Stimulated activated CD4-positive, alpha-beta T cell treated with anti-CD3 and anti-CD28 coated beads, Interleukin-12 subunit alpha, Interleukin-12 subunit beta, amount 100 ng/mL, for 48 hours (primary cell): Measurements from ENCODE around the gene JAKMIP1.

Source experiments
- DNase-seq, 3 donors: peaks; one replicate each; pipeline ENCODE4 v3.0.0-alpha.2; 2020; ENCODE audit warnings: low read depth in 2 of 3, low spot score in 1 of 3

JAKMIP1 gene

GRCh38 chr4:6044805-6045204 lies 155.5 kb downstream of the JAKMIP1 start:
- no peak for DNase-seq

- no peak for DNase-seq
These were observed 156.1 kb downstream of the JAKMIP1 start for GRCh38 chr4:6044276-6044675.

- DNase-seq, result no peak
These were observed 156.5 kb downstream of the JAKMIP1 start for GRCh38 chr4:6043843-6044242.

- DNase-seq, result no peak
These were observed 157.2 kb downstream of the JAKMIP1 start for GRCh38 chr4:6043188-6043587.

- DNase-seq, result no peak
These were observed 157.9 kb downstream of the JAKMIP1 start for GRCh38 chr4:6042293-6043063.

- DNase-seq, result no peak
These were observed 158.5 kb downstream of the JAKMIP1 start for GRCh38 chr4:6041800-6042199.

GRCh38 chr4:6038711-6039110 lies 161.6 kb downstream of the JAKMIP1 start:
- no peak for DNase-seq

GRCh38 chr4:6035786-6036185 lies 164.6 kb downstream of the JAKMIP1 start:
- no peak for DNase-seq

- DNase-seq, result no peak
These were observed 167.0 kb downstream of the JAKMIP1 start for GRCh38 chr4:6033381-6033780.

GRCh38 chr4:6032249-6033244 lies 167.8 kb downstream of the JAKMIP1 start:
- no peak for DNase-seq

- DNase-seq, result no peak
These were observed 168.5 kb downstream of the JAKMIP1 start for GRCh38 chr4:6031846-6032245.

GRCh38 chr4:6030679-6031078 lies 169.7 kb downstream of the JAKMIP1 start:
- DNase-seq, result no peak

- DNase-seq, result no peak
These were observed 171.1 kb downstream of the JAKMIP1 start for GRCh38 chr4:6029254-6029653.

- no peak for DNase-seq
These were observed 172.2 kb downstream of the JAKMIP1 start for GRCh38 chr4:6028168-6028567.

- DNase-seq, result no peak
These were observed 173.0 kb downstream of the JAKMIP1 start for GRCh38 chr4:6027392-6027791.

- DNase-seq, result no peak
These were observed 175.9 kb downstream of the JAKMIP1 start for GRCh38 chr4:6024313-6024960.

- DNase-seq, result no peak
These were observed 176.6 kb downstream of the JAKMIP1 start for GRCh38 chr4:6023731-6024130.

GRCh38 chr4:6022607-6023288 lies 177.6 kb downstream of the JAKMIP1 start:
- DNase-seq, result no peak

- DNase-seq, result no peak
These were observed 178.3 kb downstream of the JAKMIP1 start for GRCh38 chr4:6021831-6022606.

GRCh38 chr4:6020613-6021012 lies 179.7 kb downstream of the JAKMIP1 start:
- no peak for DNase-seq
